HG03280 (cell line): ENCODE data around the gene CTNNA2.
A peak's percentile ranks its signal among the peaks of the same experiment; 100 is the strongest.

Source experiments
- ATAC-seq: cut with Tn5 transposase; IDR thresholded peaks from one replicate; pipeline ENCODE4 v1.9.1; 2021; ENCODE audit warnings: mild to moderate bottlenecking, moderate library complexity; ENCODE audit not compliant: unreplicated experiment

Gene CTNNA2

DNA sequence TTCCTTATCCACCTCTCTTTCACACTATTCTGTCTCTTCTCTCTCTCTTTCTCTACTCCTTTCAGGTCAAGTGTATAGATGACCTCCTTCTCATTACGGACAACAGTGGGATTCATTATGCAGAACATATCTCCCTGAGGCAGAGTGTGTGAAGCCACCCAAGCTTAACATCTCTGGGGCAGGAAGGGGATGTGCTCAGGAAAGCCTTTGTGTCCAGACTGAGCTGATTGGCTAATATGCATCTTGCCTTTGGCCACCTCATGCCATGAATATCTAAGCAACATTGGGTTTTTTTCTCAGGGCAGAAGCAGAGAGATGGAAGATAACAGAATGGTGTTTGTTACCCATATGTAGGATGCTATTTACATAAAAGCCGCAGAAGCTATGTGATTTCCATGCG, 1003.1 kb downstream of the CTNNA2 start:
- ATAC-seq, result no peak

DNA sequence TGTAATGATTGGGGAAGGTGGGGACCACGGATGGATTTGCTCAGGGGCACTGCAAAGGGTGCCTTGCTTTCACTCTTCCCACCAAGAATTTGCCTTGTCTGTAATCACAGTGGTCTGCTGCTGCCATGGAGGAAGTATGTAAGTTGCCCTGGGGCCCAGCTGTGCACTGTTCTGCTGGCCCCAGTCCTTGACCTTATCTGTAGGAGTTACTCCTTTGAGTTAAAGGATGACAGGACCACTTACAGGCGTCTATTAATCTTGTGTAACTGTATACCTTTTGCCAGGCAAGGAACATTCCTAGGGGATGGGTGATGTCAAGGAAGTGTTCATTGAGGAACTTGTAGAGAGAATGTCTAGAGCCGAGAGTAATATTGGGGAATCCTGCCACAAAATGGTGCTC, 1004.5 kb downstream of the CTNNA2 start:
- no peak for ATAC-seq

DNA sequence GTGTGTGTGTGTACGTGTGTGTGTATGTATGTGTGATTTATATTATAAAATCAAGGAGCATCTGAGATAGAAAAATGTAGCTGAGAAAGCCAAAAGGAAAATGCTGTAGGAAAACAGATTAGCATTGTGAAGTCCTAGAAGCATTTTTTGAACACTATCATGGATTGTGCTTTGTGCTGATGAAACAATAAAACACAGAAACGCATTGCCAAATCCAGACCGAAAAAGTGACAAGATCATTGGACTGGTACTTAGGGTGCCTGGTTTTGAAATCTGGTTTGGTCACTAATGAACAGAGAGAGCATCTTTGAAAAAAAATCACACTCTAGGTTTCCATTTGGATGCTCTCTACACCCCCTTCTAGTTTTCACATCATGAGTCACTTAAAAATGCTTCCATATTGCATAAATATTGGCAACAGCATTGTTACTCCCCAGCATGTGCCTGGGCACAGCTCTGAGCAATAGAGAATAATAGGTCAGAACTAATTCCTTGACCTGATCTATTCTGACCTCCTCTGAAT, 1006.3 kb downstream of the CTNNA2 start:
- ATAC-seq, result no peak

DNA sequence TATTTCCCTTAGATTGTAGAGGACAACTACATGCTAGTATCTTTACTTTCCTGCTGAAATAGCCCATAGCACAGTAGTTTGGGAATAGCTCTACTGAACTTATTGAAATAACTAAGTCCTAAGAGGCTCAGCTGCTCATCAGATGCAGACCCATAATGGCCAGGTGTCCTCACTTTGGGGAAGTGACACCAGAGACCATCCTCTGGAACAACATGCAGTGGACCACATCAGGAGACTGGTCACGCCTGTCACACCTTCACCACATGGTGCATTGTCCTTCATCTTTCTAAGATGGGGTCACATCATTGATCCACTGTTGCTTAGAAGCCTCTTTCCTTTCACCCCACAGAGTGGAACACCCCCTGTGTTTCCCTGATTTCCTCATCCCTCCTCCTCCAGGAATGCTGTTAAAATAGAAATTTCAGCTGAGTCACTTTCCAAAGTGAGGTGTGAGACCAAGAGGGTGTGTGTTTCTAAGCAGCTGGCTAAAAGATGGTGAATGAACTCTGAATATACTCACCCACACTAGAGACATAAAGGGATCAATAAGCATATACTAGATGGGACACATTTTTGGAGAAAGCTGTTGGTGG, 1006.9 kb downstream of the CTNNA2 start:
- no peak for ATAC-seq

DNA sequence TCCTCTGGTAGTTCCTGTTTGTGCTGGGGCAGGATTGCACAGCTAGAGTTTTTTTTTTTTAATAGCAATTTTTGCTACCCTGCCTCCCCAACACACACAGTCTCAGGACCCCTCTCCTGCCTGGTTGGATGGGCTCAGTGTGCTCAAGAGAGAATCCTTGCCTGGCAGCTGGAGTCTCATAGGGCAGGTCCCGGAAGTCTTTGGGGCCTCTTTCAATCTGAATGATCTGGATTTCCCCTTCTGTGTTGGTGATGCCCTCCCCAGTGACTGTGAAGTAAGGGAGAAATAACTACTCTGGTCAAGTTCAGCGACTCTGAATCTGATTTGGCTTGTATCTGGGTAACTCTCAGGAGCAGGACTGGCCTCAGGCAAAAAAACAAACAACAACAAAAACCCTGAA, 1012.3 kb downstream of the CTNNA2 start:
- ATAC-seq, result no peak

DNA sequence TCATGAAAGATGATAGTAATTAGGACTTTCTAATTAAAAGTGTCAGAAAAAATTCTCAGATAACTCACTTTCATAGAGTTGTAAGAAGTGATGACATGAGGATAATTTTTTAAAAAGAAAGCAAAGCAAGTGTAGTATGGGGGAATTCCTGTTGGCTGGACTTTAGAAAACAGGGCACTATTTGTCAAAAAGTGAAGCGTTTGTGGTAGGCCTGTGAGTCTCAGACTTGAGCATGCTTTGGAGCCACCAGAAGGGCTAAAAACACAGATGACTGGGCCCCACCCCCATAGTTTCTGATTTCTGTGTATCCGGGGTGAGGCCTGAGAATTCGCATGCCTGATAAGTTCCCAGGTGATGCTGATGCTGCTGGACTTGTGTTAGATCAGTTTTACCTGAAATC, 1014.3 kb downstream of the CTNNA2 start:
- ATAC-seq, result no peak

DNA sequence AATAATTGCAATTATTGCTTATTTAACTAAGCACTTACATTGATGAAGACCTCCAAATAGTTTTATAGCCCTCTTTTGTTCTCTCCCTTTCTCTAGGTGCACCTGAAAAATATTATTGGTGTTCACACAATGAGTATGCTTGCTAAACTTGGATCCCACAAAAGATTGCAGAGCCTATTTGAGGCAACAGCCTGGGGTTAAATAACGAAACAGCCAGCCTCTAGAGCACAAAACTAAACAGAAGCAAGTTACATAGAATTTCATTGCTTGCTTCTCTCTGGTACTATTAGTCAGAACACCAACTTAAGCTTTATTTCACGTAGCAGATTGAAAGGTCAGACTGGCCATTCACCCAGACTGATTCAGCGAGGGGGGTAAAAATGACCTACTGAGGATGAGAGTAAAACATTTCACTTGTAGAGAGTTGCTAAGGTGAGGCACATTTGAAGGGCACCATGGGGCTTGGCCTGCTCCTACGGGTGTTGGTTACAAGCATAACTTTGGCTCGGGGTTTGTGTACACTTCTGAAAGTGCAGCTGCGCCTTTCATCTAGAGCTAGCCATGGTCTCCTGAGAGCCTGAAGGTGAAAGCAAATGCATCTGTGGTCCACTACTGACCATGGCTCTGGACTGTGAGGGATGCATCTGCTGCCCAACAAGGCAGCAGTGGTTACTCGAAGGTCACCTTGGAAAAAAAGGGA, 1016.8 kb downstream of the CTNNA2 start:
- ATAC-seq, result peak; percentile 39

DNA sequence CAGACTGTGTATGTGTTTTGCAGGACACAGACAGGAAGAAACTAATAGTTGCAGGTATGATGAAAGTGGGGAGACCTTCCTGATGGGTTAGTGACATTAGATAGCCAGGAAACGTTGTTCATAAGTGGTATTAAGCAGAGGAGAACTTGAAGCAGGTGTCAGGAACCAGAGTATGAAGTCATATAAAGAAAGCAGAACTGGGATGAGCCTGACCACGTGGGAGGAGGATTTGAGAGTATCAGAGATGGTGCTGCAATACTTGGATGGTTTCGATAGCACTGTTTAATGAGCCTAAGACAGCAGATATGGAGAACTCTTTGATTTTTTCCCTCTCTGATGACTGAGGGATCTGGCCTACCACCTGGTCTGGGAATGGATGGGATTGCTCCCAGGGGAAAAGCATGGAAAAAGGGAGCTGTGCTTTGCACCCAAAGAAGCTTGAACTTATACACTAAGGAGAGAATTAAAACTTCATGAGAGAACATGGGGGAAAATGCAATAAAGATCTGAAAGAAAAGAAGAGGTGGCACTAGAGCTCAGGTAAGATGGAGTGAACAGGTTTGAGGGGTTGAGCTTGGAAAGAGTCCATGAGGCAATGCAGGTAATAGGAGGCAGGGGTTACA, 1017.7 kb downstream of the CTNNA2 start:
- ATAC-seq, result peak; percentile 51

DNA sequence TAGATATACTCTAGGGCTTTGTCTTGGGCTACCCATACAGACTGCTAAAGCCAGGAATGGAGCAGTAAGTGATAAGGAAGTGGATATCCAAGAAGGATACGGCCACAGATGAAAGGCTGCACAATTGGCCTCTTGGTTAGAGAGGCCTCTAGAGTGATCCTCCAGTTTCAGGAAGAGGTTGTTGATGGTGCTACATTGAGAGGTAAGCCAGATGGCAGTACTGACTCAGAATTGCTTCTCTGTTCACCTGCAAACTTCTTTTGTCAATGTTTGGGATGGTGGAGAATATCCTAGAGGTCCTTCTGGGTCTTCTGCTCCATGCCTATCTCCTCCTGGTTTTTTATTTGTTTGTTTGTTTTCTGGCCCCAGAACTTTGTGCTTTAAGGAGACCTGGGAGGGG, 1018.5 kb downstream of the CTNNA2 start:
- peak; percentile 41 for ATAC-seq

DNA sequence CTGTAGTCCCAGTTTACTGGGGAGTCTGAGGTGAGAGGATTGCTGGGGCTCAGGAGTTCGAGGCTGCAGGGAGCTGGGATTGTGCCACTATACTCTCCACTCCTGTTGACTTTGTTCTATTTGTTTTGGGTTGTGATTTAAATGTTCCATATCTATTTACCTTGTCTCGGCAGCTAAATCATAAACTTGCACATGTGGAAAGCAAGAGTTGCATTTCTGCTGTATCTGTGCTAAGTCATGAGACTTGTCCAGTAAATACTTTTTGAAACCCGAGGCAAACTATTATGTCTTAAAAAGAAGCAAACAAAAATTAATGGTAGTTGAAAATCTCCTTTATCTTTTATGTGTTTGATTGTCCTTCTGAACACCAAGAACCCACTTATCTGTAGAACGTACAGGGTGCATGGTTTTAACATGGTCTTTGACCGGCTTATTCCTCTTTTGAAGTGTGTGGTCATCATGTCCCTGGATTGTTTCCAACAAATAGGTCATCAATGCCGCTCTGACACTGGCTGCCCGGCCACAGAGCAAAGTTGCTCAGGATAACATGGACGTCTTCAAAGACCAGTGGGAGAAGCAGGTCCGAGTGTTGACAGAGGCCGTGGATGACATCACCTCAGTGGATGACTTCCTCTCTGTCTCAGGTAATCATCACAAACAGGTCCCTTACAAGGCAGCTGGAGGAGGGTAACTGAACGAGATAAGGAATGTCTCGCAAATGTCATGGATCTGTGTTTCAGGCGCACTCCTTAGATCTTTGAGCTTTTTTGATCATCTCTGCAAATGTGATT, 1032.8 kb downstream of the CTNNA2 start:
- no peak for ATAC-seq

DNA sequence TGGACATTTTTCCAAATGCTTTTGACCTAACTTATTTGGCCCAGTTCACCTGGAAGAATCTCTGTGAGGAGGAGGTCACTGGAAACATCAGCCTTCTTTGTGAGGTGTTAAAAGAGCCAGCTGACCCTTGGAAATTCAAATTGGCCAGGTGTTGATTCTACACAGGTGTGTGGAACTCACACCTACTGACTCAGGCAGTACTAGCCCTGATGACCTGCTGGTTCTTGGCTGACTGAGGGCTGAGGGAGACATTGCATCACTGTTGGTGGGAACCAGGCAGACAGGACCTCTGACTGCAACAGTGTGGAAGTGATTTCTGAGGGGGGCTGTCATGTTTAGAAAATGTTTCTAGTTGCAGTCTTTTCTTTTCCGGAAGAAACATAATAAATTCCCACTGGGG, 1033.9 kb downstream of the CTNNA2 start:
- no peak for ATAC-seq

DNA sequence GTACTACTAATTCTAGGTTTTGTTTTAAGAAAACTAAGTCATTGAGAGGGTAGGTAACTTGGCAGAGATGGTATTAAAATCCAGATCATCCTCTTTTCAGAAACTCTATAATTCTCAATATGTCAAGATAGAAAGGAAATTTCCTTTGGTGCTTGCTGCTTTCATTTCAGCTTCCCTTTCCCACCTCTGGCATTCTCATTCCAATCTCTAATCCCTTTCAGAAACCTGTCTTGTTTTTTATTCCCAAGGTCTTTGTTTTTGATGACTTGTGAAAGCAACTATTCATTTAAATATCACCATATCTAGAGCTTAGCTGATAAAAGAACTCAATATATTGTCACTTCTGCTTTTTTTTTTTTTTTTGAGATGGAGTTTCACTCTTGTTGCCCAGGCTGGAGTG, 1034.5 kb downstream of the CTNNA2 start:
- no peak for ATAC-seq

DNA sequence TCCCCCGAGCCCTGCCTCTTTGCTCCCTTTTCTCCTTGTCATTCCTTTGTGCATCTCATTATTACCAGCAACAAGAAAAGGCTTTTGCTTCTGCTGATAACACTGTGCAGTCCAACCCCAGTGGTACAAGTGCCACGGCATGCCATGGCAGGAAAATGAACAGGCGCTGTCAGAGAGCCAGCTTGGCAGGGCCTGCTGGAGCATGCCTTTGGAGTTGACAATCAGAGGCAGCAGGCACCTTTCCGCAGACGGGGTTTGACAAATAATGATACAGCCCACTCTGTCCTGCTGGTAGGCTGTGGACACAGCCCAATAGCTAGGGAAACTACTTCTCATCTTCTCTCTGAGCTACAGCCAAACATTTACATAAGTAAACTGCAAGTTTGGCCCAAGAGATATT, 1035.6 kb downstream of the CTNNA2 start:
- no peak for ATAC-seq

DNA sequence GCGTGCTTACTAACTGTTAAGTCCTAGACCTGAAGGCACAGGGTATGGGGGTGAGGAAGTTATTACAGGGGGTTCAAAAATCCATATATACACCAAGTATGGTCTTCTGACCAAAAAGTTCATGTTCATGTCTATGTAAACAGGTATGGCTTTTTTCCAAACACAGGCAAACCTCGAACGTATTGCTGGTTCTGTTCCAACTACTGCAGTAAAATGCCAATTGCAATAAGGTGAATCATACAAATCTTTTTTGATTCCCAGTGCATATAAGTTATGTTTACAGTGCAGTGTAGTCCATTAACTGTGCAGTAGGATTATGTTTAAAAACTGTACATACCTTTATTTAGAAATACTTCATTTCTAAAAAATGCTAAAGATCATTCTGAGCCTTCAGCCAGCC, 1037.0 kb downstream of the CTNNA2 start:
- no peak for ATAC-seq

DNA sequence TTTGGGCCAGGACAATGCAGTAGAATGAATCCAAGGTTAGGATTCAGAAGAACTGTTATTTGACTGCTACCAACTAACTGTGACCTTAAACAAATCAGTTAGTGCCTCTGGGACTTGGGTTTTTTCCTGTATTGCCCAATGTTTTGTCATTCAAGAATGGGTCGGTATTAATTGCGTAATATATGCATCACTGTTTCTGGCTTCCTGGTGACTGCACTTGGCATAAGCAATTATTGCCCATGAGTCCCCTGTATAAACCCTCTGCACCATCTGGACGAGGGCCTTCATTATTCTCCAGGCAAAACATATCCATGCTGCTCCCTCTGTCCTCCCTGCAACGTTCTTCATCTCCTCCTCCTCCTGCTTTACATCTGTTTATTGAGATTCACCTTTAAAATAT, 1047.5 kb downstream of the CTNNA2 start:
- ATAC-seq, result no peak

DNA sequence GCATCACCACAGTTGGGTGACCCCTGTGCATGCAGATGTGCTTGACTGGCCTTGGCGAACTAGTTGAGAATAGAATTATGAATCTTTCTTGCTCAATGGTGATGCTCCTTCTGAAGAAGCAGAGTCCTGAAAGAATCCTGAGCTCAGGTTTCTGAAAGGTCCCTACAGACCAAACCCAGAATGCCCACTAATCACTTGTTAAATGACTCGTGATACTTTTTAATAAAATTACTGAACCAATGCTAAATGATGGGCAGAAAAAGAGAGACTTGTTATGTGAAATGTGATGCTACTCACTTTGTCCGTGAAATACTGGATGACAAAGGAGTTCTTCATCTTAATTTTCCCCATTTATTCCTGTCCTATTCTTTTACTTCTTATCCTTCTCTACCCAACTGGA, 1055.2 kb downstream of the CTNNA2 start:
- no peak for ATAC-seq

DNA sequence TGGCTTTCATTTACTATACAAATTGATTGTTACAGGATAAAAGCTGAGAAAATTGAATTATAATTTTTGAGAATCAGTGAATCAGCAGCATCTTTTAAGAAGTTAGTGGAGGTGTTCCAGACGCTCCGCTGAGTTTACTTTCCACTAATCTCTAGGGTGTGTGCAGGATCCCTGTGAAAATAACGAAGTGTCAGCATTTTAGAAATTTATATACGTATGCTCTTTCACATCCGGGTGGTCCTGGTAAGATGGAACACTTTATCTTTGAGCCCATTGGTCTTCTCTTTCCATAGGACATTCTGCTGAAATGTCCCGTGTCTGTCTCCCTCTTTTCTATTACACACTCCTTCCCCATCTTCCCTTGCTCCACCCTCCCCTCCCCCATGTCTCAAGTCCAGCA, 1060.3 kb downstream of the CTNNA2 start:
- no peak for ATAC-seq

DNA sequence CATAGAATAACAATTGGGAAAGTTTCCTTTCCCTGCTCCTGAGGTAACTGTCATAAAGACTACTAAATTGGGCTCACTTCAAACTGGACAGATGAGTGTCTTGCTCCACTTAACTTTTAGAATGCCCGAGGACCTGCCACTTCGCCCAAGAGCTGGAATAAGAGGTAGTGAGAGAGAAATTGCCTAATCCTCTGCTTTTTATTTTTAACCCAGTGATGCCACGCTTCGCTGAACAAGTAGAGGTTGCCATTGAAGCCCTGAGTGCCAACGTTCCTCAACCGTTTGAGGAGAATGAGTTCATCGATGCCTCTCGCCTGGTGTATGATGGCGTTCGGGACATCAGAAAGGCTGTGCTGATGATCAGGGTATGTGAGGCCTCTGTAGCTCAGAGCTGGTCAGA, 1061.1 kb downstream of the CTNNA2 start:
- ATAC-seq, result no peak

DNA sequence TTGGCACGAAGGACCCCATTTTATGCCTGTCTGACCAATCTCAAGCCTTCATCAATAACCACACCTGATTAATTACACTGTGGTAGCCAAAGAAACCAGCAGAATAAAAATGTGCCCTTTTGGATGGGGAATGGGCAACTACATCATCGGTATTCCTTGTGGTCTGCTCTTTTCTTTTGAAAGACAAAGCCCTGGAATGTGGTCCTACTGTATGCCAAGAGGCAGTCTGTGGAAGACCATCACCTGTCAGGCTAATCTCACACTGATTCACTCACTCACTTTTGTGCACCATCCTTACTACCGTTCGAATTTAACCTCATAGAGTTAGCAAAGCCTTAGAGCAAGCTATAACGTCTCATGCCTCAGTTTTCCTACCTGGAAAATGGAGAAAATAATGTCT, 1066.9 kb downstream of the CTNNA2 start:
- no peak for ATAC-seq

DNA sequence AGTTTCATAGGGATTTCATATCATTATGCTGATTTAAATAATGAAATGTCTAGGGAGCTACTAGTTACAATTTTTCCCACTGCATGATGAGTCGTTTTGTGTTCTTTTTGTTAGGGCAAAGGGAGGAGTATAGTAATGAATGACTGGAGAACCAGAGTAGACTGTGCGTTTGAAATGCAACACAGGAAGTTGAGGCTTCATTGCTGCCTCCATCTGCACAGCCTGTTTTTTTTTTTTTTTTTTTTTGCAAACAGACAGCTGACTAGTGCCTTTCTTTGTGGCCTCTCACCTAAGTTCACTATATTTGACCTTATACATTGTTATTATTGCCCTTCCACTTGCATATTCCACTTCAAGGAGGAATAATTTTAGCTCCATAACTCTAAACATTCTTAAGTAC, 1078.4 kb downstream of the CTNNA2 start:
- ATAC-seq, result no peak

DNA sequence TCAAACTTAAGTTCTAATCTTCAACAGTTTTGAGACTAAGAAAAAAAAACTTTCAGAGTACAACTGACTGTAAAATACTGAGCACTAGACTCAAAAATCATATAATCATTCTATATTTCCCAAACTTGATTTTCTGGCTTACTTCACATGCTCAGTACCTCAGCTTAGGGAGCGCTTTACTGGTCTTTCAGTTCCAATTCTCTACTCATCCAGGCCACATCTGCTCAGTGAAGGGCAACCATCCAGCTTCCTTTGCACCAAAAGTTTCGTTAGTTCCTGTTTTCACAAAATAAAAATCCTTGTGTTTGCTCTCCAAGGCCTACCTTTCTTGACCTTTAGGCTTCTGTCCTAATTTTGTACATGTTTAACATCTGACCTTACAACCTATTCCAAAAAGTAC, 1079.3 kb downstream of the CTNNA2 start:
- ATAC-seq, result no peak

DNA sequence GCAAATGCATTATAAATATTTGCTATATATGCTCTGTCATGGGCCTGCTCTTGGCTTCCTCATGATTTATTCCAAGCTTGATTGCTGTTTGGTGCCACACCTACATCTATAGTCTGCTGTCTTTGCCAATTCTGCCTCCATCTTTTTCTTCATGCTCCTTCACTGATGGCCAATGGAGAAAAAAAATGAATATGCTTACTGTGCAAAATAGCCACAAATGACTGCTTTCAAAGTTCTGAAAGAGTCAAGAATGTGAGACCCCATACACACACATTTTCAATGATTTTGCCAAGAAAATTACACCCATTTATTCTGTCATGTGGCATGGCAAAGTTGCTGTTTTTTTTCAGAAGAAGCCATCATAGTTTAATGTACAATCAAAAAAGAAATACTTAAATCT, 1097.3 kb downstream of the CTNNA2 start:
- no peak for ATAC-seq
